Umbilical cord (tissue), 2 donors: ENCODE measurements around the gene SLC4A4. TPM values are rescaled to one million over a fixed set of nuclear protein-coding genes. Genes with fewer than 3 reads are reported as not detected.

Experiments used
- DNase-seq: peaks from one replicate; pipeline ENCODE4 v3.0.0-alpha.2; 2015; ENCODE audit warnings: low spot score
- total RNA-seq: library from RNA; depleted of rRNA; stranded (reverse); fragments of >200 nt; gene quantifications from one replicate; pipeline ENCODE4 v1.2.3, GENCODE V29; 2014; ENCODE audit warnings: low replicate concordance; ENCODE audit not compliant: insufficient read depth

The SLC4A4 gene
- total RNA-seq, 1 donor from 2014 or later, result 4.3 TPM

DNA sequence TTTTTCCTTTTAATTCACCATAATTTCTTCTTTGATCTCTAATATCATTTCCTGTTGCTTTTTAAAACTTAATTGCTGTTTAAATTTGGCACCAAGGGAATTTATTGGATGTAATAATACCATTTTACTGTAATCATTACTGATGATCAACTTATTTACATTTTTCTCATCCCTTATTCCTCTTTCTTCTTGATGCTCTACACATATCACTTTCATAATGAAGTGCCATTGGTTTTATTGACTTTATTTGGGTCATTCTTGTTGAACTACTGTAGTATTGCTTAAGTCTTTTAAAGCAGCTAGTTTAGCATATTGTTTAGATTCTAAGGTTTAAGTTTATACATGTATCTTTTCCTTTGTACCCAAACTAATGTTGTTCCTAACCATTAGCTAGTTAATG is 130.7 kb downstream of the SLC4A4 start:
- DNase-seq, result no peak

DNA sequence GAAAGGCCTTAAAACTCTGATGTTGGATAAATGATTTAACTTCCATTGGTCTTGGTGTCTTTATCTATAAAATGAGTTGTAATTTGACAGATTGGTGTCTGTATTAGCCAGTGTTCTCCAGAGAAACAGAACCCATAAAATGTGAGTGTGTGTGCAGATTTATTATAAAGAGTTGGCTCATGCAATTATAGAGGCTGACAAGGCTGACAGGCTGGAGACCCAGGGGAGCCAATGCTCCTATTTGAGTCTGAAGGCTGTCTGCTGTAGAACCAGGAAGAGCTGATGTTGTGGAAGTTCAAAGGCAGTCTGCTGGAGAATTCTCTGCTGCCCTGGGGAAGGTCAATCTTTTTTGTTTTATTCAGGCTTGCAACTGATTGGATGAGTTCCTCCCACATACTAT is 131.7 kb downstream of the SLC4A4 start:
- DNase-seq, result no peak

DNA sequence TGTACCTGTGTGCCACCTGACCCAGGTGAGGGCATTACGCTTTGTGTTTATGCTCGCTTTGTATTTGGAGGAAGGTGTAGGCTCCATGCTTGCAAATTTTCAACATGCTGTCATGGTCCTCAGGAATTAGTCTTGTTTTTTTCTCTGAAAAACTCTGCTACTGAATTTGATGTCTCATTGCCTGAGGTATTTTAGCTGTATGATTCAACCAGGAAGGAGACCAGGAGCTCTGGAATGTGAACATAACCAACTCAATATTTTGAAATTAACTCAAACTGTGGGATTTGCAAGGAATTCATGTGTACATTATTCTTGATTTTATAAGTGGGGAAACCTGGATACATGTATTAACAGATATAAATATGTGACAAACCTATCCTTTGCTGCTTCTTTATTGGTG is 134.1 kb downstream of the SLC4A4 start:
- DNase-seq, result peak; percentile 8

DNA sequence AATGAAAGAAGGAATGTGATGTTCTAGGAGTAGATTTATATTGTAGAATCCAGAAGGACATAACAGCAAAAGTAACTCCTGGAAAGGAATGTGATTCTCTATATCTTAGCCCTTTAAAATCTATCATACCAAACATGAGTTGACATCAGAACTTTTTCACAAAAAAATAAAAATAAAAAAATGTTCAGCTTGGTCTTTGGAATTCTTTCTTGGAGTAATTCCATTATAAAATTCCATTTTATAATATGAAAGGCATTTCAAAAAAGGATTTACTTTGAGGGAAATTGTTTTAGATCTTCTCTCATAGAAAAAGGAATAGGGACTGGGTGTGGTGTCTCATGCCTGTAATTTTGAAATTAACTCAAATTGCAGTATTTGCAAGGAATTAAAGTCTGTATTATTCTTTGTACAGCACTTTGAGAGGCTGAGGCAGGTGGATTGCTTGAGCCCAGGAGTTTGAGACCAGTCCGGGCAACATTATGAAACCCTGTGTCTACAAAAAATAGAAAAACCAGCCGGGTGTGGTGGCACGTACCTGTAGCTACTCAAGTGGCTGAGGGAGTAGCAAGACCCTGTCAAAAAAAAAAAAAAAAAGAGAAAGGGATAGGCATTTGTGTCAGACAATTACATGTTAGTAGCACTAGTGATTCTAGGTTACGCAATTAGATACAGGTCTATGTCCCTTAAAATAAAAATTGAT is 134.9 kb downstream of the SLC4A4 start:
- DNase-seq, result no peak

DNA sequence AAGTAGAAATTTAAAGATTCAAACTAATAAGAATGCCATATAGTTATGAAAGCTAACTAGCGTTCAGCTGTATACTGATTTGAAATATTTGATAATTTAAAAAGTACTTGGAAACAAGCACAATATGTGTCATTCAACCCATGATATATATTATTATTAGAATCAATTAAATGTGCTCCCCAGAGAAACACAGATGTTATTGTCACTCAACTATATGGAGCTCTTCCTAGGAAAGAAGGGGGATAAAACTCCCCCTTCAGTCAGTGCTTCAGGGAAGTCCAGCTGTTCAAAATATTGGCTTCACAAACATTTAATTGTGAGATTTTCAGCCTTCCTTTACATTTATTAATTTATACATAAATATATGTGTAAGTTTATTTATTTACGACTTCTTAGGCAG is 135.9 kb downstream of the SLC4A4 start:
- DNase-seq, result no peak

DNA sequence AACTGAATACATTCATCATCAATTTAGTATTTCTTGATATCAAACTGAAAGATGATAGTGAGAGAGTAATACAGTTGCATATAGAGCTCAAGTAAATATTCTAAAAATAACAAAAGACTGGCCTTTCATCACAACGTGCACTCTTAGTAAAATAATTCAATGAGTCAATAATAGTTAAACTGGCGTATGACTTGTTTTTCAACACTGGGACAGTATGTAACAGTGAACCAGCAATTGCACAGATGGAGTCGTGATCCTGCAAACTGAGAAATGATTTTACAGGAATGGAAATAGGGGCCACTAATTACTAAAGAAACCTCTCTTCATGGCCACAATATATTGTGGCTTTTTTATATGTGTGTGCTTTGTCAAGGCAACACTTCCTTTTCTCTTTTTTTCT is 137.4 kb downstream of the SLC4A4 start:
- DNase-seq, result no peak

DNA sequence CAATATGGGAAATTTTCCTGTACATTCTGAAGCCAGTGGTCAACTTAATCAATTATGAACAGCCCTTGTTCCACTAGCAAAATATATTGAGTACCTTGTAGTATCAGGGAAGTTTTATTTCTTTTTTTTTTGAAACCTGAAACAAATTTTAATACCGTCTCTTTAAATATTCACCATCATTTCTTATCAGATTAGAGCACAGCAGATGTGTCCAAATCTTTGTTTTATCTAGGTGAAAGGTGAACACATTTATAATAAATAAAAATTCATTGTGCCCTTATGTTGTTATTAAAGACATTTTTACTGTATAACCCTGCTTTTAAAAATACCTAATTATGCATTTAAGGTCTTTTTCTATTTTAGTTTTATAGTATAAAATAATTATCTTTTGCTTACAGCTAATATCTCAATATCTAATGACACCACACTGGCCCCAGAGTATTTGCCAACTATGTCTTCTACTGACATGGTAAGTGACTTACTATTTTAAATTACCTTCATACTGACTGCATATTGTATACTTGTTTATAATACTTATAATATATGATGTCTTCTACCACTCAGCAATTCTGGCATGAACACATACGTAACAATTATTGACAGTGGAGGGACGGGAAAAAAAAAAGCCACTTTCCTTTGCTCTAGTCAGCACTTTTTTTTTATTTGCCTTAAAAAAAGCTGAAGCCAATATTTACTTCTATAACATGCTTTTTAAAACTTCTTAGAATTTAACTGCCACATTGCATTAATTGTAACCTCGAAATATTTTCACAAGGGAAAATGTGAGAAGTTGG is 147.9 kb downstream of the SLC4A4 start:
- DNase-seq, result no peak

DNA sequence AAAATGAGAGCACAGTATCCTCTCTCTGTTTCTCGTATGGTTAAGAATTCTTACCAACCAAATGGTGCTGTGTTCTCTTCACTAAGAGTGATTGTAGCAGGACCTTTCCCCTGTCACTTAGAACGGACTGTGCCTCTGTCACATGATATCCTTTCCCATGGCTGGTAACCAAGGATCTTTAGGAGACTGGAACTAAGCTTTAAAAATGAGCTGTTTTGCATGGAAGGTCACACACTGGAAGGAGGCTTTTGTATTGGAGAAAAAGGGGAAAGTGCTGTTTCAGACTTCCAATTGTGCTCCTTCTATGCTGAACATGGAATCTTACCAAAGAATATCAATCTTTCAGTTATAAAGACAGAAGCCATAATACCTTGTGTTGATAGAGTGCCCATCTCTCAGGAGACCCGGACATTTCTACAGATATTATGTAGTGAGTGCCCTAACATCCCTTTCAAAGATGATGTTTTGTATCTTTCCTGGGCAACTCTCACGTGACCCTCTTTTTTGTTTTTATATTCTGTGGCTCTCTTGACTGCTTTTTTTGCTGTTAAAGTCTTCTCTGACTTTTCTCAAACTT is 148.6 kb downstream of the SLC4A4 start:
- DNase-seq, result no peak

DNA sequence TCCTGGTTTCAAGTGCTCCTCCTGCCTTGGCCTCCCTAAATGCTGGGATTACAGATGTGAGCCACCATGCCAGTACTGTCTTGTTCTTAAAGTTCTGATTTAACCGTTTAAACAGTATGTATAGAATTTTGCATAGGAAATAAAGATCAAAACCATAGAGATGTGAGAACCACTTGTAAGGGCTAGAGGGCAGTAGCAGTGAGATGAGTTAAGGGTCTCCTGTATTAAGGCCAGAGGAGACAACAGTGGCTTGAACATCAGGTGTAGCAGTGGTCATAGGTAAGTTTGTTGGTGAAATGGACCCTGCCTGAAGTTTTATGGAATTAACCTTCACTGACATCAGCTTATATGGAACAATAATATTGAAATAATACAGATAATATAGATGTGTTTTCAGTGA is 155.7 kb downstream of the SLC4A4 start:
- no peak for DNase-seq

DNA sequence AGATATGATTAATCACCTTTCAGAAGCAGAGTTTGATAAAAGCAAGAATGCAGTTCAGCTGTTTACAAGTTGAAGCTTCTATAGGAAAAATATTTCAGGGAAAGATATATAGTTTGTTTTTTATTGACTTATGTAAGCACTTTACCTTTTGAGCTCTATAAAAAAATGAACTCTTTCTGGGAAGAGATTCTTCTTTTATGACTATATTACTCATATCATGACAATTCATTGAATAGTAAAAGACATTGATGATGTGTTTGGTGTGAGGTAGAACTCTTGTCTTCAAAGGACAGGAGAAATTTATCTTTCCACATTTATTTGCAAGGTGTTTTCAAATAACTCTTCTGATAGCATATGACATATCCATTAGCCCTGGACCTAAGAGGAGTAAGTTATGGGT is 156.6 kb downstream of the SLC4A4 start:
- DNase-seq, result no peak

DNA sequence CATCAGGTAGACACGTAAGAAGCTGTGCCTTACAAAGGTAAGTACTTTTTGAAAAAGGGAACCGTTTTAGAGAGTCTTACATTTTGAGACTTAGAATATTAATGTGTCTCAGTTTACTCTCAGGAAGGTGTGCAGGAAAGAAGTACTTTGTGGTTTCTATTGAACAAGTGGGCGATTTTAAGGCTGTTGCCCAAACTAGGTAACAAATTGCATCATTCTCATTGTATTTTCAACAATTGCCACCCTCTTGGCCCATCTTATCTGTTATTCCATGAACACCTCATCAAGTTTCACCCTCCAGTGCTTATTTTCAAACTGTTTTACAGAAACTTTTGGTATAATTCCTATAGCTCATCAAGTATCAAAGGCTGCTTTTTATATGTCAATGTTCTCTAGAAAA is 158.3 kb downstream of the SLC4A4 start:
- no peak for DNase-seq

DNA sequence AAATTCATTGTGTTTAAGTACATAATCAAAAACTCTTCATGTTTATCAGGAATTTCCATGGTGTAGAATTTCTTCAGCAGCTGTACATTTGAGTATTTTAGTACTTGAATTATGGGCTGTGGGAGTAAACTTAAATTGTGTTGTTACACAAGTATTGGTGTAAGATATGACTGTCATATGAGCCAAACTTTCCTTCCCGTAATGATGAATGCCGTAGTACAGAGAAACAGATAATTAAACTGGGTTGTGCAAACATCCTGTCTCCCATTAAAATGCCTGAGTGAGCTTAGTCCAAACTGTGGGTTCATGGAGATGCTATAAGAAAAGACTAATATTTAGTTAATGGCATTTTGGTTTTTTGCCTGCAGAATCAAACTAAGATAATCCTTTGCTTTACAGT is 159.2 kb downstream of the SLC4A4 start:
- DNase-seq, result no peak

DNA sequence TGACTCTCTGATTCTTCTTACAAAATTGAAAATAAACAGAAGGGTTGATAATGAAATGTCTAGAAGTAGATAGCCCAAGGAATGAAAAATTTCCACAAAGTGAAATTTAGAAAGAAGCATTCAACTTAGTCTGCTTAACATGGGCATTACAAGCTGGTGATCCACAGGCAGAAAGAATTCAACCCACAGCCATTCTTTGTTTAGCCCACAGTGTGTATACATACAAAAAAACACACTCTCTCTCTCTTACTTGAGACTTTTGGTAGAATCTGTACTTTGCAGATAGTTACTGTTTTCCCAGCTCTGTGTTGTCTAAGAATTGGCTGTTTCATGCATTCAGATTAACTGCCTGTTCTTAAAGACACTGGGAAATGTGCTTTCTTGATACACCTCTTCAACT is 159.8 kb downstream of the SLC4A4 start:
- DNase-seq, result no peak

DNA sequence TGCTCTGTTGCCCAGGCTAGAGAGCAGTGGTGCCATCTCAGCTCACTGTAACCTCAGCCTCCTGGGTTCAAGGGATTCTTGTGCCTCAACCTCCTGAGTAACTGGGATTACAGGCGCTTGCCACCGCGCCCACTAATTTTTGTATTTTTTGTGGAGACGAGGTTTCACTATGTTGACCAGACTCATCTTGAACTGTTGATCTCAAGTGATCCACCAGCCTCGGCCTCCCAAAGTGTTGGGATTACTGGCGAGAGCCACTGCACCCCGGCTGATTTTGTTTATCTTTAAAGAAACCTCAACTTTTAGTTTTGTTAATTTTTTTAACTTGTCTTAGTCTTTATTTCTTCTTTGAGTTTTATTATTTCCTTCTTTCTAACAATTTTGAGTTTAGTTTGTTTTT is 163.2 kb downstream of the SLC4A4 start:
- no peak for DNase-seq

DNA sequence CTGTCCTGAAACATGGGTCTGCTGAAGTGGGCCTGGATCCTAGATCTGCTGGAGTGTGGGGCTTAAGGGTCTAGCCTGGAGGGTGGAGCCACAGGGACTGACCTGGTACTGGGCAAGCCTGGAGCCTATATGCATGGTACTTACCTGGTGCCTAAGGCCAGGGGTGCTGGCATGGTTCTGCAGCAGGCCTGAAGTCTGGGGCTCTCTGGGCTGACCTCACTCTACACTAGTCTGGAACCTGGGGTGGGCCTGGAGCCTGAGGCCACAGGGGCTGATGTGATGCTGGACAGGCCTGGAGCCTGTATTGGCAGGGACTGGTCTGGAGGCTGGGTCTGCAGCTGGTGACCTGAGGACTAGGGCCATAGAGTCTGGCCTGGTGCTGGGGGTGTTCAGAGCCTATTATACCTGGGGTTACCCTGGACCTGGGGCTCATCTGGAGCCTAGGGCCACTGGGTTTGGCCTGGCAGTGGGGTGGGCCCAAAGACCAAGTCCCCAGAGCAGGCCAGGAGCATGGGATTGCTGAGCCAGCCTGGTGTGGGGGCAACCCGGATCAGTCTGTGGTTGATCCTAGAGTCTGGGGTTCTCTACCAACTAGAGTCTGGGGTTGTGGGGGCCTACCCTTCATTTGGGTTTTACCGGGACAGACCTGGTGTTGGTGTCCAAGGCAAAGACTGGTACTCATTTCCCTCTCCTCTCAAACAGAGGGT is 179.6 kb downstream of the SLC4A4 start:
- DNase-seq, result no peak

DNA sequence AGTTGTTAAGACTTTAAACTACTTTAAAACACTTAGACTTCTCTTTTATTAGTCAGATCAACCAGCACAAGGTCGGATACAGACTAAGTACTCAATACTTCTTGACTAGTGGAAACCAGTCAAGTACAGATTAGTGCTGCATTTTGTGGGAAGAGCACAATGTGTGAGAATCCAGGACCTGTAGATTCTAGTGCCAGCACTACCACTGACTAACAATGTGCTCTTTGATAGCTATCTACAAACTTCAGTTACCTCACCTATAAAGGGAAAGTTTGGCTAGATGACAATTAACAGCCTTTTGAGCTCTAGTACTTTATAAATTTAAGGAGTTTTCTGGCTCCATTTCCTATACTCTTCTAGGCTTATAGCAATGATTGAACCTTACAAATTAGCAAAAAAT is 181.5 kb downstream of the SLC4A4 start:
- DNase-seq, result no peak

DNA sequence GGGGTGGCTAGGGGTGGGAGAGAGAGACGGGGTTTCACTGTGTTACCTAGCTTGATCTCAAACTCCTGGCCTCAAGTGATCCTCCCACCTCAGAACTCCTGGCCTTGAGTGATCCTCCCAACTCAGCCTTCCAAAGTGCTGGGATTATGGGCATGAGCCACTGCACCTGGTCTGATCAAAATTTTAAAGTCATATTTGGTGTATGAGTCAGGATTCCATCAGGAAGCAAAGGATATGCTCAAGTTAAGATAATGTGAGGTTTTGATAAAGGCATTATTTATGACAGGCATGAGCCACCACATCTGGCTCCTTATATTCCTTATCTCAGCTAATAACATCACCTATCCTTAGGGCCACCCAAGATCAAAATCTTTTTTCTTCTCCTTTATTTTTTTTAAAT is 182.0 kb downstream of the SLC4A4 start:
- no peak for DNase-seq

DNA sequence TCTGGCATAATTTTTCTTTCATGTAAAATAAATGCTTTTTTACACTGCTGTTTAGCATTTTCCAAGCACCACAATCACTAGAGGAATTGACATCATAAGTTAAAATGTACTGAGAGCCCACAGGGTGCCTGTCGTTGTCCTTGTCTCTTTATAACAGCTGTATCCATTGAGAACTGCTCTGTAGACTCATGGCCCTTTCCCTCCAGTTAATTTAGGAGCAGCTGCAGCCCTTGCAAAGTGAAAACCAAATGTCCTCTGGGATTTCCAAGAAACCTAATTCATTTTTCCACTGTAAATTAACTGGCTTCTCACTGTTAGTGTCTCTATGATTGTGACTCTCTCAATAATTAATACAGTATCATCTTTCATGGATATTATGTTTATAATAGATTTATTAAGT is 185.9 kb downstream of the SLC4A4 start:
- DNase-seq, result no peak

DNA sequence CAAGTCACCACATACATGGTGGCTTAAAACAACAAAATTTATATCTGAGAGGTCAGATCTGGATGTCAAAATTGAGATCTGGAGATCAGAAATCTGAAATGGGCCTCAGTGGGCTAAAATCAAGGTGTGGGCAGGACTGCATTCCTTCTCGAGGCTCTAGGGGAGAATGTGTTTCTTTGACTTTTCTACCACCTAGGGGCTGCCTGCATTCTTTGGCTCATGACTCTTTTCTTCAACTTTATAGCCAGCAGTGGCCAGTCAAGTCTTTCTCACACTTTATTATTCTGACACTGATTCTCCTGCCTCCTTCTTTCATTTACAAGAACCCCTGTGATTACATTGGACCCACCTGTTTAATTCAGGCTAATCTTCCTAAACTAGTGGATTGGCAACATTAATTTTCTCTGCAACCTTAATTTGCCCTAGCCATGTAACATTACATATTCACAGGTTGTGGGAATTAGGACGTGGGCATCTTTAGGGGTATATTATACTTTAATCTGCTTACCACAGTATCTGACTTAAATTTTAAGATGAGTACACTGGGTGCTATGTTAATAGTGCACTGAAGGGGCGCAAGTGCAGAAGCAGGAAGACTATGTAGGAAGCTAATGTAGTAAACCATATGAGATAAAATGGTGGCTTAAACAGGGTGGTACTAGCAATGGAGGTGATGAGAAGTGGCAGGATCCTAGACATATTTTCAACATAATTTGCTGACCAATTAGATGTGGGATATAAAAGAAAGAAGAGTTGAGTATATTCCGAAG is 188.0 kb downstream of the SLC4A4 start:
- no peak for DNase-seq

DNA sequence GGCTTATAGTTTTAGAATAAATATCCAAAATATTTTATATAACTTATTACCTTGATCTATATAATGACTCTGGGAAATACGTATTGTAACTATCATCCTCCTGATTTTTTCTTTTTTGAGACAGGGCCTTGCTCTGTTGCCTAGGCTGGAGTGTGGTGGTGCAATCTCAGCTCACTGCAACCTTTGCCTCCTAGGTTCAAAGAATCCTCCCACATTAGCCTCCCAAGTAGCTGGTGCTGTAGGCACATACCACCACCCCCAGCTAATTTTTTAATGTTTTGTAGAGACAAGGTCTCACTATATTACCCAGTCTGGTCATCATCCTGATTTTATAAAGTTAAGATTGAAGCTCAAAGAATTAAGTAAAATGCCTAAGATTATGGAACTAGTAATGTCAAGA is 193.6 kb downstream of the SLC4A4 start:
- no peak for DNase-seq

DNA sequence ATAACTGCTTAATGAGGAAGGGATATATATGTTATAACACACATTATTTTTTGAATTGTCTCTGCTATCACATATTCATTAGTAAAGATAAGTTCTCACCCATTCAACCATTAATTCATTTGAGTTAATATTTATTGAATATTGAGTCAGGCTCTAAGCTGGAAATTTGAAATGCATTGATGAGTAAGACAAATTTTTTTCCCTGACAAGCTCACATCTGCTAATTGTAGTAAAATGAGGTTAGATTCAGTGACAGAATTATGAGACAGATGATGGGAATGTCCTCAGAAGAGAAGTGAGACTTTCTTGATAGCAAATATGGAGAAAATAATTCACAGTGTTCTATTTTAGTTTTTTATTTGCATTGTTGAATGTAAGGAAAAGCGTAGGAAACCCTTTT is 194.3 kb downstream of the SLC4A4 start:
- no peak for DNase-seq
